Cardiac septum (tissue), 1 donor: ENCODE data around the gene TRMT5. TPM values are rescaled to one million over a fixed set of nuclear protein-coding genes. Genes with fewer than 3 reads are reported as not detected.

Experiments used
- DNase-seq: peaks from one replicate; pipeline ENCODE4 v3.0.0-alpha.2; 2020; ENCODE audit warnings: low spot score
- intact Hi-C: fragments of 100-400 bp; cut with DNase I; formaldehyde crosslinking; loops from one replicate; pipeline ENCODE4 v1.14.0; 2022
- long read RNA-seq: library from polyadenylated mRNA; unstranded; transcript quantifications from one replicate; pipeline ENCODE4 v2.0.0, GENCODE V29; 2021
- total RNA-seq: library from RNA; stranded (reverse); fragmentation: NEBNext Ultra II Directional; extraction: Animal tissue kit (Norgen Biotek cat#: 25700); gene quantifications from one replicate; pipeline ENCODE4 v1.2.1, GENCODE V29; 2021
- donor health status: DM: no; HTN: no; CAD: no.

Gene TRMT5, protein sequence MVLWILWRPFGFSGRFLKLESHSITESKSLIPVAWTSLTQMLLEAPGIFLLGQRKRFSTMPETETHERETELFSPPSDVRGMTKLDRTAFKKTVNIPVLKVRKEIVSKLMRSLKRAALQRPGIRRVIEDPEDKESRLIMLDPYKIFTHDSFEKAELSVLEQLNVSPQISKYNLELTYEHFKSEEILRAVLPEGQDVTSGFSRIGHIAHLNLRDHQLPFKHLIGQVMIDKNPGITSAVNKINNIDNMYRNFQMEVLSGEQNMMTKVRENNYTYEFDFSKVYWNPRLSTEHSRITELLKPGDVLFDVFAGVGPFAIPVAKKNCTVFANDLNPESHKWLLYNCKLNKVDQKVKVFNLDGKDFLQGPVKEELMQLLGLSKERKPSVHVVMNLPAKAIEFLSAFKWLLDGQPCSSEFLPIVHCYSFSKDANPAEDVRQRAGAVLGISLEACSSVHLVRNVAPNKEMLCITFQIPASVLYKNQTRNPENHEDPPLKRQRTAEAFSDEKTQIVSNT
- 6.5 TPM for total RNA-seq
- long read RNA-seq, full-length matches to known transcripts = 4 of 7 reads
- long read RNA-seq, partial matches to known transcripts = 1 of 7 reads
- long read RNA-seq, other reads (novel, unspliced or antisense) = 2 of 7 reads

DNA sequence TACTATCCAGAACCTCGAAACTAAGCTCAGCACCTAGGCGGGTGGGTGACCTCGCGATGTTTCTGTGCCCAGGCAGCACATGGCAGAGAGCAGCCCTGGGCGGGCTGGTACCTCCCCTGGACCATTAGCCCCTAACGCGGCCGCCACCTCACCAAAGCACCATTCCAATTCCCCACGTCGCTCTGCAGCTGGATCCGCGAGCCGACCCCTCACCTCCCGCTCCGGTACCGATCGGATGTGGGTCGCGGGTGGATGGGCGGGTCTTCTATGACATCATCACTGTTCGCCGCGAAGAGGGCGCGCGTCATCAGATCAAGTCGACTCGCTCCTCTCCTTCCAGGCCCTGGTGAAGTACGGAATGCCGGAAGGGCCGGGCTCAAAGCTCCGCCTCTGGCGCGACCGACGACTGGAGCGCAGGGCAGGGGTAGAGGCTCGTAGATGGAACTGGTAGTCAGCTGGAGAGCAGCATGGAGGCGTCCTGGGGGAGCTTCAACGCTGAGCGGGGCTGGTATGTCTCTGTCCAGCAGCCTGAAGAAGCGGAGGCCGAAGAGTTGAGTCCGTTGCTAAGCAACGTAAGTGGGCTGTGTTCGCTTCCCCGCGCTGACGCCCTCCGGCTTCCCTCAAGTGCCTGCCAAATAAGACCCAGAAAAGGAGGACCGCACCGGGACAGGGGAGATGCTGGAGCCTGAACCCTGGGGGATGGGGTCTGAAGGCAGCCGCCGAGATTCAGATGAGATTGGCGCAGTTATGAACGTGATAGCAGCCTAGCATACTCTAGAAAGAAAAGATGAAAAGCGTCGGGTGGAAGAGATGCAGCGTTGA is at the start of gene TRMT5, which contains the start of gene SLC38A6:
Gene TRMT5, minus strand, starts transcription at position 269 of the 822 bp plus-strand sequence. Its CDS starts 106 bp downstream, at position 163.
Gene SLC38A6, plus strand, starts transcription at position 435 of the 822 bp plus-strand sequence. Its CDS starts 33 bp downstream, at position 468.
- DNase-seq = peak; percentile 96
- intact Hi-C loops = loop anchor here (5.0 kb wide), 1 partner anchor 259 kb away; the partner anchor contains the start of gene SIX4

DNA sequence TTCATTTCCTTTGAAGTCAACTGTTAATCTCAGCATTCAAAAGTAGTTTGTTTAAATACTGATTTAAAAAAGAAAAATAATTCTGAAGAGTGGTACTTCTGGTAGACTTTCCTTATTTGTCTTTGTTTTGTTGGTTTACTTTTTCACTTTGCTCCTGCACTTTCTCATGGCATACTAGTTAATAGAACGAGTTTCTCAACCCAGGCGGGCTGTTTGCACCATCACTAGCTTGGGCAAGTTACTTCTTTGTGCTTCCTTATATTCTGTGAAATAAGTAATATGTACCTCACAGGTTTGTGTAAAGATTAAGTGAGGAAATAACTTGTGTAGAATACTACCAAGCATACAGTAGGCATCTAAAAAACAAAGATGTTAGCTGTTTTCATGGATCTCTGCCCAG is 45.6 kb upstream of the TRMT5 start:
- DNase-seq = no peak
- intact Hi-C loops = loop anchor here (10.0 kb wide), 1 partner anchor 302 kb away; the partner anchor contains the start of gene SIX4

DNA sequence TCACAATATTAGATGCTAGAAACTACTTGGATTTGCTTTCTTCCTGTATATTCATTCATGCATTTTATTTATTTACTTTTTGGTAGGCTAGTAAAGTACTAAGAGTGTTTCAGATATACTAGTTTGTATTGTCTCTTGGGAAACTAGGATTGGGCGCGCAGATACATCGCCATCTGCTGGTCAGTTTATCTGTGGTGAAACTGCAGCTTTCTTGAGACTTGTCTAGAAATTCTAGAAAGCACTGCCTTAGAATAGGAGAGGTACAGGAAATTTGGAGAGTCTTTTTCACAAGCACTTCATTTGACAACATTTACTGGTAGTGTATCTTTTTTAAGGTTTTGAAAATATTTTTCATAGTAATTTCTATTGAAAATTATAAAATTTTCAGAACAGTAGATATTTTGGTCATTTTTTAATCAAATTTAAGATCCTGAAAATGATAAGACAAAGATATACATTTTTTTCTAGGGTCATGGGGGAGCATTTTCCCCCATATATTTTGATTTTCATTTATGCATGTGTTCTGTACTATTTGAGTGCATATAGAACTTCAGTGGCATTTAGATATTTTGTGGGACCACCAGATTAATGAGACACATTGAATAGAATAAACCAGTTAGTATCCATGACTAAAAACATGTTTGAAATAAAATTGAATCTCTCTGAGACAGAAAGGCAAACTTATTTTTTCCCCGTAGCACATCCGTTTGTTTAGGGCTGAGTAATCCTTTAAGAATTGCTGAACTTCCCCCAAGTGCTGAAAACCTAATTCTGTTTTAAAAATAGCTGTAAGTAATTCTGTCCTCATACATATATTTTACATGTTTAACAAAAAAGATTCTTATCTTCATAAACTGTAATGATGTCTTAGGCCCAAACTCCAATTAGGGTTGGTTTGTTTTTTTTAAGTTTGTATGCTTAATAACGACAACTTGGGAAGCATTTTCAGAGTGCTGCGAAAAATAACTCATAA is 44.7 kb upstream of the TRMT5 start:
- no peak for DNase-seq
- intact Hi-C loops = loop anchor here (1.0 to 10.0 kb wide), 2 partner anchors 301 to 400 kb away; partner anchors contain the start of gene SIX4

DNA sequence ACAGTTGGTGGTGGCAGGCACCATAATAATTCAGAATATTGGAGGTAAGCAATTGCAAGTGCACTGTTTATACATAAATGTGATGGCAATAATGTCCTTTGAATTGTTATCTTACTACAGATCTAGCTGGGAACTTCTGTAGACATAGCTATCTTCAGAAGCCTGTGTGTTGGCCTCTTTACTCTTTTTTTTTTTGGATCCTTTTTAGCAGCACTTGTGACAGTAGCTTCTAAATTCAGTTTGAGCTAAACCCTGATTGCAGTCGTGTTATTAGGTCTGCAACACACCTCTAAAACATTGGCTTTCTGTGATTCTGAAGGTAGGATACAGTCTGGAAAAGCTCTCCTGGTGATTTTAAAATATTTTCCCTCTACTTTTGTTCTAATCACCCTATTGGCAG is 38.7 kb upstream of the TRMT5 start:
- intact Hi-C loops = no loop called here

DNA sequence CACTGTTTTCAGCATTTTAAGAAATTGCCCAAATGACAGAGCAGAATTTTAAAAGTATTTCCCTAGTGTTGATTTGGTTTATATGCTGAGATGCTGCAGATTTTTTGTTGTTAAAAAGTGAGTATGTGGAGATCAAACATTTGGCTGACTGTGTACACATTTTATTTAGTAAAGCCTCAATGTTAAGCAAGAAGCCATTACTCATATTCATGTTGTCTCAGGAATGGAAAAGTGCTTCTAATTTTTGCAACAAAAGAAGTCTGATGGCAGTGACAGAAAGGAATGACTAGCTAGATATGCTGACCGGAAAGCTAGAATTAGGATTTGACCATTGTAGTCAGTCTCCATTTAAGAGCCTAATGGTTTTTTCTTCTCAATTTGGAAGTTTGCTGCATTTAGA is 22.7 kb upstream of the TRMT5 start:
- intact Hi-C loops = no loop called here
- DNase-seq = no peak

More for the DNA sequence above, 38.7 kb upstream of the TRMT5 start:
- DNase-seq = no peak

DNA sequence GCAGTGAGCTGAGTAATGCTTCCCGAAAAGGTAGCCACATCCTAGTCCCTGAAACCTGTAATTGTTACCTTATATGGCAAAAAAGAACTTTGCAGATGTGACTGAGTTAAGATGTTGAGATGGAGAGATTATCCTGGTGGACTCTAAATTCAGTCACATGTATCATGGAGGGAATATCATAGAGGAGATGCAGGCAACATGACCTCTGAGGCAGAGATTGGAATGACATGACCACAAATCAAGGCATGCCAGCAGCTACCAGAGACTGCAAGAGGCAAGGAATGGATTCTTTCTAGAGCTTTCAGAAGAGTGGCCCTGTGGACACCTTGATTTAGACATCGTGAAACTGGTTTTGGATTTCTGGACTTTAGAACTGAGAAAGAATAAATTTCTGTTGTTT is 18.7 kb upstream of the TRMT5 start:
- intact Hi-C loops = no loop called here

DNA sequence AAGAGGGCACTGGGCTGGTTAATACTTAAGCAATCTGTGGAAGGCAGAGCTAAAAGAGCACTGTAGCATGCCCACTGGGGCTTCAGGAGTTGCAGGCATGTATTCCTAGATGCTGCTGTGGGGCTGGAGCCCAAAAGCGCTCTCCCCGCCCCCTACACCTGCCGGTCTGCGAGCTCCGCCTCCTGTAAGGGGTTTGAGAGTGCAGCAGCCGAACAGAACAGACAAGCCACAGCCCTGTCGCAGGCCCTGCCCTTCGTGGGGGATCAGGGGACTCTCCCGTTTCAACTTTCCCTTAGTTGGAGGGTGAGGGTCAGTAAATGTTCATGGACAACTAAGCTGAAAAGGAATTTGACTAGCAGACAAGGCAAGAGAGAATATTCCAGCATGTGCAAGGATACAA is 17.7 kb upstream of the TRMT5 start:
- no peak for DNase-seq
- intact Hi-C loops = no loop called here

More for the DNA sequence above, 18.7 kb upstream of the TRMT5 start:
- no peak for DNase-seq

DNA sequence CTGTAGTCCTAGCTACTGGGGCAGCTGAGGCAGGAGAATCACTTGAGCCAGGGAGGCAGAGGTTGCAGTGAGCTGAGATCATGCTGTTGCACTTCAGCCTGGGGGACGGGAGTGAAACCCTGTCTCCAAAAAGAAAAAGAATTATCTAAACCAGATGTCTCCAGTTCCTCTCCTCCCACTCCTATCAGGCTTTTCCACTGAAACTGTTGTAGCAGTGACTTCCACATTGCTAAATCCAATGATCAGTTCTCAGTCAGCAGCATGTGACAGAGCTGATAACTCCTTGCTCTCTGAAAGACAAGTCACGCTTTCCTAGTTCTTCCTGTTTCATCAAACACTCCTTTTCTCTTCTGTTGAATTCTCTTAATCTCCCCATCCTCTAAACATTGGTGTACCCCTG is 8.7 kb upstream of the TRMT5 start:
- intact Hi-C loops = no loop called here
- DNase-seq = no peak

DNA sequence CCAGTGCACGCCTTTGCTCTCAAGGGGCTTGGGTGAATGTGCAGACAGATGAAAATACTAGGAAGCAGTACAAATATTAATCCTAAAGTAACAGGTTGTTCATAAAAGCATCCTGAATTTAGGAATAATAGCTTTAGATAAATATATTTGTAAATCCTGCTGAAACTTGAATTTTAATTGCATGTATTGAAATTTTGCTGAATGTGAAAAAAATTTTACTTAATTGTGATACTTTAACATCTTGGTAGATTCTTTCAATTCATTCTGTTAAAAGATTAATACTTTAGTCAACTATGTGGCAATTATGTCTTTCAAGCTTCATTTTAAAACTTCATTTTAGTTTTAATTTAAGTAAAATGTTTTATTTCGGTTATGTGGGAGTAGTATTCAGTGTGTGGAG is 5.6 kb upstream of the TRMT5 start:
- intact Hi-C loops = no loop called here
- no peak for DNase-seq

DNA sequence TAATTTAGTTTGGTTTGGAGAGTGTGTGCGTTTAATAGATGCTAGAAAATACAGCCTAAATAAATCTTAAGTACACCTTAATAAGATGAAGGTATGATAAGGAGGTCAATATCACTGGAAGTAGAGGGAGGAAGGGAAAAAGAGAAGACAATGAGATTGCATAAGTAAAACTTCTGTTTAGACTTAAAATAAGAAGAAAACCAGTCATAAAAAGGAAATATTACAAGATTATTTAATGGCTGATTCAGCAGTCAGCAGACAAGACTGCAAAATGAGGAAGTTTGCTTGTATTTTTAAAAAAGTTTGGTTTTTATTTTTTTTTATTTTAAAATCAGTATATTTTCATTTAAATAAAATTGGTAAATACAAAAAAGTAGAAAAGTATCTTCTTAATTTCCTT is 3.3 kb upstream of the TRMT5 start:
- intact Hi-C loops = loop anchor here (5.0 kb wide), 1 partner anchor 262 kb away; the partner anchor contains the start of gene SIX4
- no peak for DNase-seq

DNA sequence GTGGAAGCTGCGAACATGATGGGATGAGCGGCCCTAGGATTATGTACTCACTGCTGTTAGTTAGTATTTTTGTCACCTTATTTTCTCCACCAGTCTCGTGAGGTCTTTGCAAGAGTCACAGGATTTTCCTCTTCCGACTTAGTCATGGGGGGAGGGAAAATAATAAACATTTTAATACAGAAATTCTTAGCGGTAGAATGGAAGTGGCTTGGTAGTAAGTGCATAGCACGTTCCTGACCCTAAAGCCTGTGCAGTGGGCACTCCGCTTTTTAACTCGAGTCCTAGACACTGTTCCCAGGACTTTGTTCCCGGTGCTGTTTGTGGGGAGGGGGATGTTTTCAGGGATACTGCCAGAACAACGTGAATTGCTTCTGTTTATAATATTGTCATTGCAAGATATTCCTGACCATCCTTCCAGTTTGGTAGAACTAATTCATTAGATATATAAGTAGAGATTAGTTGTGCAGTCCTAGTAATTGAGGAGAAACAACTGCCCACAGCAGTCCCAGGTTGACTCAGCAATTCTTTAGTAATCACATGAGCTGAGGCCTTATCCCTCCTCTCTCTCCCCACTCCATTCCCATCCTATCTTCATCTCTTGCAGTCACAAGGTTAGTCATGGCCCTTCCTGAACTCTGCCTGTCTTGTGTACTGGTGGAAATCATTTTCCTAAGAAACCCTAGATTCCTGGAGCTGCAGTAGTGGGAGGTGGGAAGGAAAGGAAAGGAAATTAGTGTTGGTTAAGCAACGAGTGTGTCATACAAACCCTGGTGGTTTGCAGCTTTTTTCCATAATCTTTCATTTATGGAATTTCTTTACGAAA is 965 bp upstream of the TRMT5 start:
- DNase-seq = no peak
- intact Hi-C loops = loop anchor here (5.0 kb wide), 1 partner anchor 260 kb away; the partner anchor contains the start of gene SIX4

DNA sequence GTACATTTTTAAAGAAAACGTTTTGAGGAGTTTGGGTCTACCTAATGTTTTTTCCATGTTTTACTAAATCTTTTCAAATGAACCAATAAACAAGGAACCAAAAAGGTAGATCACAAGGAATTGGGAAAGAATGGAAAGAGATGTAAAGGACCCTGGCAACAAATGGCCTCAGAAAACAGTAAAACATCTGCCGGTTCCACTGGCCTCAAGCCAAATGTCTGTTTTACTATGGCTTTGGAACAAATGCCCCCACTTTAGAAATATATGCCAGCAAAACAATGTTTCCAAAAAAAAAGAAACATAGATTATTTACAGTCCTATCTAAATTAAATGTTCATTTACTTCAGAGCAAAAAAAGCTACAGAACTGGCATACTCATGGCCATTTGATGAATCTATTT is 3.0 kb downstream of the TRMT5 start:
- DNase-seq = no peak
- intact Hi-C loops = no loop called here

DNA sequence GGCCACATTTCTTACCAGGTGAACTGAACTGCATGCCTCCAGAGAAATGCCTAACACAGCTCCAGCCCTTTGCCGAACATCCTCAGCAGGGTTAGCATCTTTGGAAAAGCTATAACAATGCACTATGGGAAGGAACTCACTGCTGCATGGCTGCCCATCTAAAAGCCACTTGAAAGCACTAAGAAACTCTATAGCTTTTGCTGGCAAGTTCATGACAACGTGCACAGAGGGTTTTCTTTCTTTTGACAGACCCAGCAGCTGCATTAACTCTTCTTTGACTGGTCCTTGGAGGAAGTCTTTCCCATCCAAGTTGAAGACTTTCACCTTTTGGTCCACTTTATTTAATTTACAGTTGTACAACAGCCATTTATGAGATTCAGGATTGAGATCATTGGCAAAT is 5.3 kb downstream of the TRMT5 start:
- no peak for DNase-seq
- intact Hi-C loops = no loop called here

DNA sequence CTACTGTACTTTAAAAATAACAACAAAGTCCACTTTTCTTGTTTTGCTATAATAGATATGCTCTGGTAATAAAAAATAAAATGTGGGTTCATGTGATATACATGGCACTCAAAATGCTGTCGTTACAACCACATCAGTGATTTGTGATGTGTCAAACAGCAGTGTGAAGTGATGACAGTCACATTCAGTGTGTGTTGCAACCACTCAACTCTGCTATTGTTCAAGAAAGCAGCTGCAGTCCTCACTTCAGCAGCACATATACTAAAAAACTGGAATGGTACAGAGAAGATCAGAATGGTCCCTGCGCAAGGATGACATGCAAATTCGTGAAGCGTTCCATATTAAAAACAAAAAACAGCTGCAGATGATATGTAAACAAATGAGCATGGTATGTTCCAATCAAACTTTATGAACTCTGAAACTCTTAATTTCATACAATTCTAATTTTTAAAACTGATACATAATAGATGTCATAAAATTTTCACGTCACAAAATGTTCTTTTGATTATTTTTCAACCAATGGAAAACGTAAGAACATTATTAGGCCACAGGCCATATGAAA is 6.7 kb downstream of the TRMT5 start:
- DNase-seq = no peak
- intact Hi-C loops = no loop called here

DNA sequence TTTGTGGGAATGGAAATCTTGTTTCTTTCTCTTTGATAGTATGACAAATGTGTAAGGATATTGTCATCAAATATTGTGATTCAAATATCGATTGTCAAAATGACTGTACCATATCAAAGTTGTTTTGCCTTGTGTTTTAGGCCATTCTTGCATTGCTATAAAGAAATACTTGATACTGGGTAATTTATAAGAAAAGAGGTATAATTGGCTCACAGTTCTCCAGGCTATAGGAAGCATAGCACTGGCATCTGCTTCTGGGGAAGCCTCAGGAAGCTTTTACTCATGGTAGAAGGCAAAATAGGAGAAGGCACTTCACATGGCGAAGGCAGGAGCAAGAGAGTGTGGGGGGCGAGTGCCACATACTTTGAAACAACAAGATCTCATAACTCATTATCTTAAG is 7.8 kb downstream of the TRMT5 start:
- intact Hi-C loops = no loop called here
- DNase-seq = no peak

DNA sequence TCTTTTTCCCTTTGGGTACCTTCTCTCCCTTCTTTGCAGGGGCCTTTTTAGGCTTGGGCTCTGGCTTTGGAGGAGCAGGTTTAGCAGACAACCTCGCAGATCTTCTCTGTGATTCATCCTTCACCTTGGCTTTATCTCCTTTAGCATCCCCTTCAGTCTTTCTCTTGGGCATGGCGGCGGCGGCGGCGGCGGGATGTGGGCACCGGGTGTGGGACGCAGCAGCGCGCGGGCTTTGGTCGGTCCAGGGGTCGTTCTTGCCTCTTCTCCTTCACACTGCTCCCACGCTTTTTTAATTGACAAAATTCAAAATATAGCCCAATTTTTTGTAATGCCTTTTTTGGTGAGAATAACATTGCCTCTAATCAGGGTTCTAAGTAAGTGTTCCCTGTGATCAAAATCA is 8.6 kb downstream of the TRMT5 start:
- intact Hi-C loops = no loop called here
- no peak for DNase-seq

DNA sequence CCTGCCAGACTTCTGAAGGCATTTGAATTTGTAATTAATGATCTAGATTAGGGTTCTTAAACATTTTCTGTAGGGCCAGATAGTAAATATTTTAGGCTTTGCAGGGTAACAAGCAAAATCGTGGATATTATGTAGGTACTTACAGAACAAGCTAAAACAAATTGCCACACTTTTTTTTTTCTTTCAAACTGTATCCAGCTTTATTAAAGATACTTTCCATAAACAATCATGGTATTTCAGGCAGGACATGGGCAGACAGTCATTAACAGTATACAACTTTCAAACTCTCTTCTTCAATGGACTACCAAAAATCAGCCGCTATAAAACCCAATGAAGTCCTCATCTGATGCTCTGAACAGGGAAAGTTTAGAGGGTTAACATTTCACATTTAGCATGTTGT is 9.6 kb downstream of the TRMT5 start:
- intact Hi-C loops = no loop called here
- no peak for DNase-seq

DNA sequence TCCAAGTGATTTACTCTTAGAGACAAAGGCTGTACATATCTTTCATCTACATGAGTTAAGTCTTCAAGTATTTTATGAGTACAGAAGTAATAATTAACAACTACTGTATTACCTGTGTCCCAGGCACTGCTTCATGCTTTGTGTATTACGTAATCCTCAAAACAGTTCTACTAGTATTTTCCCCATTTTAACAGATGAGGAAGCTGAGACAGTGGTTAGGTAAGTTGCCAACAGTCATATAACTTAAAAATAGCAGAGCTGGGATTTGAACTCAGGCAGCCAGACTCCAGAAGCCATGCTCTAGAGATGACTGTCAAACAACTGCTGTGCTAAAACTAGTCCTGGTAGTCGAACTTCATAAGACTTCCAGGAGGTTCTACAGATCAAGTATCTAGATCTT is 10.7 kb downstream of the TRMT5 start:
- intact Hi-C loops = no loop called here
- DNase-seq = no peak
